C4-2B (cell line): ENCODE measurements around the gene MRPL43.

Experiments used
- ZFX ChIP-seq: fragments of 450-650 bp; IDR thresholded peaks from 2 replicates; pipeline ENCODE4 v1.6.1; 2017
- TF ChIP-seq, protein P1 (sequence below): fragments of 450-650 bp; conservative IDR thresholded peaks from 2 replicates; pipeline ENCODE4 v1.5.1; 2017; ENCODE audit warnings: mild to moderate bottlenecking

DNA sequence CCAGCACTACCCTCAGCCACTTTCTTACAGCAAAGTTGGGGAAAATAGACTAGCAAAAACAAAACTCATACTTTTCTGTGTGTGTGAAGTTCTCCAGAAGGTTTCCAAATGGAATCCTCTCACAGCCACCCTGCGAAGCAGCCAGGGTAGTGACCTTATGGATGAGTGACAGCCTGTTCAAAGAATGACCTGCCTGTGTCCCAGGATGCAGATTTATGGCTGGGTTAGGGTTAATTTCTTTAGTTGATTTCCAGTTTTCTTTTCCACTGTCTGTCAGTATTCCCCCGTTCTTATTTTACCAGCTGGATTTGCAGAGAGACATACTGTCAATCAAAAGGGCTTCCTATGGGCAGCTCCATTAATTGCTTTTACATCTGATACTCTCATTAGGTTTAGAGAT is 20.4 kb downstream of the MRPL43 start:
- TF ChIP-seq, protein P1, sequence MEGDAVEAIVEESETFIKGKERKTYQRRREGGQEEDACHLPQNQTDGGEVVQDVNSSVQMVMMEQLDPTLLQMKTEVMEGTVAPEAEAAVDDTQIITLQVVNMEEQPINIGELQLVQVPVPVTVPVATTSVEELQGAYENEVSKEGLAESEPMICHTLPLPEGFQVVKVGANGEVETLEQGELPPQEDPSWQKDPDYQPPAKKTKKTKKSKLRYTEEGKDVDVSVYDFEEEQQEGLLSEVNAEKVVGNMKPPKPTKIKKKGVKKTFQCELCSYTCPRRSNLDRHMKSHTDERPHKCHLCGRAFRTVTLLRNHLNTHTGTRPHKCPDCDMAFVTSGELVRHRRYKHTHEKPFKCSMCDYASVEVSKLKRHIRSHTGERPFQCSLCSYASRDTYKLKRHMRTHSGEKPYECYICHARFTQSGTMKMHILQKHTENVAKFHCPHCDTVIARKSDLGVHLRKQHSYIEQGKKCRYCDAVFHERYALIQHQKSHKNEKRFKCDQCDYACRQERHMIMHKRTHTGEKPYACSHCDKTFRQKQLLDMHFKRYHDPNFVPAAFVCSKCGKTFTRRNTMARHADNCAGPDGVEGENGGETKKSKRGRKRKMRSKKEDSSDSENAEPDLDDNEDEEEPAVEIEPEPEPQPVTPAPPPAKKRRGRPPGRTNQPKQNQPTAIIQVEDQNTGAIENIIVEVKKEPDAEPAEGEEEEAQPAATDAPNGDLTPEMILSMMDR = no peak
- TF ChIP-seq ZFX = no peak
